SK-N-SH (cell line): ENCODE results near the gene SRGAP3.

Experiments
- EP300 ChIP-seq, 2 experiments: IDR thresholded peaks; 2 replicates each; pipeline versions ENCODE4 v1.4.0 to v1.6.1; 2012; ENCODE audit warnings: borderline replicate concordance in 1 of 2, low read depth in 1 of 2, low read length in 1 of 2
- EZH2phosphoT487 ChIP-seq: fragments of 200-600 bp; sonication (generic); IDR thresholded peaks from 2 replicates; pipeline ENCODE4 v1.6.1; 2017; ENCODE audit warnings: low read depth, mixed run types, mild to moderate bottlenecking, antibody characterized with exemption, moderate library complexity, borderline replicate concordance
- FOXJ3 ChIP-seq: sonication (generic); formaldehyde crosslinking; IDR thresholded peaks from 2 replicates; pipeline ENCODE4 v1.5.1; 2020; ENCODE audit warnings: mild to moderate bottlenecking, missing genetic modification reagents
- POLR2AphosphoS5 ChIP-seq: IDR thresholded peaks from 2 replicates; pipeline ENCODE4 v1.6.1; 2012; ENCODE audit warnings: low read depth, low read length
- RFX5 ChIP-seq: IDR thresholded peaks from 2 replicates; pipeline ENCODE4 v1.6.1; 2012; ENCODE audit warnings: mild to moderate bottlenecking, improper control_type of control experiment, low read length
- SMC3 ChIP-seq: IDR thresholded peaks from 2 replicates; pipeline ENCODE4 v1.6.1; 2012; ENCODE audit warnings: low read depth, low read length, improper control_type of control experiment
- TCF12 ChIP-seq: IDR thresholded peaks from 2 replicates; pipeline ENCODE4 v1.4.0; 2012
- TF ChIP-seq, protein P1 (sequence below): IDR thresholded peaks from 2 replicates; pipeline ENCODE4 v1.6.1; 2012; ENCODE audit warnings: mild to moderate bottlenecking, low read depth, low read length, moderate library complexity
- TF ChIP-seq, protein P2 (sequence below): fragments of 150-350 bp; IDR thresholded peaks from 2 replicates; pipeline ENCODE4 v1.6.1; 2017; ENCODE audit warnings: antibody characterized with exemption, low read length, low read depth, borderline replicate concordance
- TF ChIP-seq, protein P3 (sequence below): fragments of 200-600 bp; sonication (generic); IDR thresholded peaks from 2 replicates; pipeline ENCODE4 v1.6.1; 2017; ENCODE audit warnings: antibody characterized with exemption, mild to moderate bottlenecking, moderate library complexity

DNA sequence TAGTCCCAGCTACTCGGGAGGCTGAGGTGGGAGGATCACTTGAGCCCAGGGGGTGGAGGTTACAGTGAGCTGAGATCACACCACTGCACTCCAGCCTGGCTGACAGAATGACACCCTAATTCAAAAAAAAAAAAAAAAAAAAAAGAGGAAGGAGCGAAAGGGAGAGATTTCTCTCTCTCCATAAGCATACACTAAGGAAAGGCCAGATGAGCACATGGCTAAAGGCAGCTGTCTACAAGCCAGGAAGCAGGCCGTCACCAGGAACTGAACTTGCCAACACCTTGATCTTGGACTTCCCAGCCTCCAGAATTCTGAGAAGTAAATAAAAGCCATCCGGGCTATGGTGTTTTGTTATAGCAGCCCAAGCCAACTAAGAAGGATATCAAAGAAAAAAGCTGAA is 7.5 kb downstream of the SRGAP3 start:
- no peak for TF ChIP-seq EZH2phosphoT487
- no peak for TF ChIP-seq RFX5
- TF ChIP-seq, protein P1, sequence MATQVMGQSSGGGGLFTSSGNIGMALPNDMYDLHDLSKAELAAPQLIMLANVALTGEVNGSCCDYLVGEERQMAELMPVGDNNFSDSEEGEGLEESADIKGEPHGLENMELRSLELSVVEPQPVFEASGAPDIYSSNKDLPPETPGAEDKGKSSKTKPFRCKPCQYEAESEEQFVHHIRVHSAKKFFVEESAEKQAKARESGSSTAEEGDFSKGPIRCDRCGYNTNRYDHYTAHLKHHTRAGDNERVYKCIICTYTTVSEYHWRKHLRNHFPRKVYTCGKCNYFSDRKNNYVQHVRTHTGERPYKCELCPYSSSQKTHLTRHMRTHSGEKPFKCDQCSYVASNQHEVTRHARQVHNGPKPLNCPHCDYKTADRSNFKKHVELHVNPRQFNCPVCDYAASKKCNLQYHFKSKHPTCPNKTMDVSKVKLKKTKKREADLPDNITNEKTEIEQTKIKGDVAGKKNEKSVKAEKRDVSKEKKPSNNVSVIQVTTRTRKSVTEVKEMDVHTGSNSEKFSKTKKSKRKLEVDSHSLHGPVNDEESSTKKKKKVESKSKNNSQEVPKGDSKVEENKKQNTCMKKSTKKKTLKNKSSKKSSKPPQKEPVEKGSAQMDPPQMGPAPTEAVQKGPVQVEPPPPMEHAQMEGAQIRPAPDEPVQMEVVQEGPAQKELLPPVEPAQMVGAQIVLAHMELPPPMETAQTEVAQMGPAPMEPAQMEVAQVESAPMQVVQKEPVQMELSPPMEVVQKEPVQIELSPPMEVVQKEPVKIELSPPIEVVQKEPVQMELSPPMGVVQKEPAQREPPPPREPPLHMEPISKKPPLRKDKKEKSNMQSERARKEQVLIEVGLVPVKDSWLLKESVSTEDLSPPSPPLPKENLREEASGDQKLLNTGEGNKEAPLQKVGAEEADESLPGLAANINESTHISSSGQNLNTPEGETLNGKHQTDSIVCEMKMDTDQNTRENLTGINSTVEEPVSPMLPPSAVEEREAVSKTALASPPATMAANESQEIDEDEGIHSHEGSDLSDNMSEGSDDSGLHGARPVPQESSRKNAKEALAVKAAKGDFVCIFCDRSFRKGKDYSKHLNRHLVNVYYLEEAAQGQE, result no peak
- TF ChIP-seq, protein P2, sequence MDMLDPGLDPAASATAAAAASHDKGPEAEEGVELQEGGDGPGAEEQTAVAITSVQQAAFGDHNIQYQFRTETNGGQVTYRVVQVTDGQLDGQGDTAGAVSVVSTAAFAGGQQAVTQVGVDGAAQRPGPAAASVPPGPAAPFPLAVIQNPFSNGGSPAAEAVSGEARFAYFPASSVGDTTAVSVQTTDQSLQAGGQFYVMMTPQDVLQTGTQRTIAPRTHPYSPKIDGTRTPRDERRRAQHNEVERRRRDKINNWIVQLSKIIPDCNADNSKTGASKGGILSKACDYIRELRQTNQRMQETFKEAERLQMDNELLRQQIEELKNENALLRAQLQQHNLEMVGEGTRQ, result no peak
- TF ChIP-seq, protein P3, sequence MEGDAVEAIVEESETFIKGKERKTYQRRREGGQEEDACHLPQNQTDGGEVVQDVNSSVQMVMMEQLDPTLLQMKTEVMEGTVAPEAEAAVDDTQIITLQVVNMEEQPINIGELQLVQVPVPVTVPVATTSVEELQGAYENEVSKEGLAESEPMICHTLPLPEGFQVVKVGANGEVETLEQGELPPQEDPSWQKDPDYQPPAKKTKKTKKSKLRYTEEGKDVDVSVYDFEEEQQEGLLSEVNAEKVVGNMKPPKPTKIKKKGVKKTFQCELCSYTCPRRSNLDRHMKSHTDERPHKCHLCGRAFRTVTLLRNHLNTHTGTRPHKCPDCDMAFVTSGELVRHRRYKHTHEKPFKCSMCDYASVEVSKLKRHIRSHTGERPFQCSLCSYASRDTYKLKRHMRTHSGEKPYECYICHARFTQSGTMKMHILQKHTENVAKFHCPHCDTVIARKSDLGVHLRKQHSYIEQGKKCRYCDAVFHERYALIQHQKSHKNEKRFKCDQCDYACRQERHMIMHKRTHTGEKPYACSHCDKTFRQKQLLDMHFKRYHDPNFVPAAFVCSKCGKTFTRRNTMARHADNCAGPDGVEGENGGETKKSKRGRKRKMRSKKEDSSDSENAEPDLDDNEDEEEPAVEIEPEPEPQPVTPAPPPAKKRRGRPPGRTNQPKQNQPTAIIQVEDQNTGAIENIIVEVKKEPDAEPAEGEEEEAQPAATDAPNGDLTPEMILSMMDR, result no peak
- TF ChIP-seq SMC3, result no peak
- TF ChIP-seq FOXJ3 (CRISPR knock-in tag), result no peak
- TF ChIP-seq TCF12, result no peak
- TF ChIP-seq POLR2AphosphoS5, result no peak
- TF ChIP-seq EP300 (IDR thresholded peaks at IDR 0.05; ENCODE audit: borderline replicate concordance in 1 of 2, low read depth in 1 of 2, low read length in 1 of 2), result no peak
